WI38 (cell line): ENCODE data around the gene LRBA.

Experiments
- H3K4me3 ChIP-seq: 2 replicates; pipeline ENCODE4 v1.5.1; 2011; ENCODE audit warnings: low read depth, mild to moderate bottlenecking, control low read depth, low read length
- TF ChIP-seq, protein P1 (sequence below): IDR thresholded peaks from 2 replicates; pipeline ENCODE4 v1.5.1; 2012; ENCODE audit warnings: low read depth, mild to moderate bottlenecking, control low read depth, low read length

Gene LRBA

GRCh38 chr4:150949342-150949741, 65.7 kb downstream of the LRBA start:
- TF ChIP-seq, protein P1, sequence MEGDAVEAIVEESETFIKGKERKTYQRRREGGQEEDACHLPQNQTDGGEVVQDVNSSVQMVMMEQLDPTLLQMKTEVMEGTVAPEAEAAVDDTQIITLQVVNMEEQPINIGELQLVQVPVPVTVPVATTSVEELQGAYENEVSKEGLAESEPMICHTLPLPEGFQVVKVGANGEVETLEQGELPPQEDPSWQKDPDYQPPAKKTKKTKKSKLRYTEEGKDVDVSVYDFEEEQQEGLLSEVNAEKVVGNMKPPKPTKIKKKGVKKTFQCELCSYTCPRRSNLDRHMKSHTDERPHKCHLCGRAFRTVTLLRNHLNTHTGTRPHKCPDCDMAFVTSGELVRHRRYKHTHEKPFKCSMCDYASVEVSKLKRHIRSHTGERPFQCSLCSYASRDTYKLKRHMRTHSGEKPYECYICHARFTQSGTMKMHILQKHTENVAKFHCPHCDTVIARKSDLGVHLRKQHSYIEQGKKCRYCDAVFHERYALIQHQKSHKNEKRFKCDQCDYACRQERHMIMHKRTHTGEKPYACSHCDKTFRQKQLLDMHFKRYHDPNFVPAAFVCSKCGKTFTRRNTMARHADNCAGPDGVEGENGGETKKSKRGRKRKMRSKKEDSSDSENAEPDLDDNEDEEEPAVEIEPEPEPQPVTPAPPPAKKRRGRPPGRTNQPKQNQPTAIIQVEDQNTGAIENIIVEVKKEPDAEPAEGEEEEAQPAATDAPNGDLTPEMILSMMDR, result no peak
- H3K4me3 ChIP-seq, result no peak overlapping the region

GRCh38 chr4:150948710-150949109, 66.4 kb downstream of the LRBA start:
- no peak overlapping the region for H3K4me3 ChIP-seq
- TF ChIP-seq, protein P1, result no peak

GRCh38 chr4:150948074-150948473, 67.0 kb downstream of the LRBA start:
- TF ChIP-seq, protein P1, result no peak
- no peak overlapping the region for H3K4me3 ChIP-seq

DNA sequence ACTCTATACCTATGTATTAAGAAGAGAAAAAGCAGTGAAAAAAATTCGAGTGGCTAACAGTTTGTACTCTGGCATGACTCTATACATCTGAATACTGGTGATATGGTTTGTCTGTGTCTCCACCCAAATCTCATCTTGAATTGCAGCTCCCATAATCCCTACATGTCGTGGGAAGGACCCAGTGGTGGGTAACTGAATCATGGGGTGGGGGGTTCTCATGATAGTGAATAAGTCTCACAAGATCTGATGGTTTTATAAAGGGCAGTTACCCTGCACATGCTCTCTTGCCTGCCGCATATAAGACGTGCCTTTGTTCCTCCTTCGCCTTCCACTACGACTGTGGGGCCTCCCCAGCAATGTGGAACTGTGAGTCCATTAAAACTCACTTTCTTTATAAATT, 70.4 kb downstream of the LRBA start:
- TF ChIP-seq, protein P1, result no peak
- no peak overlapping the region for H3K4me3 ChIP-seq

GRCh38 chr4:150943818-150944217, 71.3 kb downstream of the LRBA start:
- TF ChIP-seq, protein P1, result no peak
- no peak overlapping the region for H3K4me3 ChIP-seq

GRCh38 chr4:150943126-150943525, 72.0 kb downstream of the LRBA start:
- no peak overlapping the region for H3K4me3 ChIP-seq
- TF ChIP-seq, protein P1, result no peak

DNA sequence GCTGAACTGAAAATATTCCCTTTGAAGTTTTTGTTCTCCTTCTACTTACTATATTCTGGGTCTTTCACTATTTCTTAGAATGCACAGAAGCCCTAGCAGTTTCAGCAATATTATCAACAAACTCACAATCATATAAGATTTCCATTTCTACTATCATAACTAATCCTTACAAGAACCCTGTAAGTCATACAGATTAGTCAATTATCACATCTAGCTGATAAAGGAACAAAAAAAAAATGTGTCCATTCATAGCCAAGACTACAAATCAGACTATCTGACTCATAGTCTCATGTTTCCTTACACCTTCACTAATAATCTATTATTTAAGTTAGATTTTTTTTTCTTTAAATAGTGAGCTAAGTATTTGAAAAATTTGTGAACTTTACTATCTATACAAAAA, 72.5 kb downstream of the LRBA start:
- no peak overlapping the region for H3K4me3 ChIP-seq
- TF ChIP-seq, protein P1, result no peak
